GM23338 (cell line): ENCODE results near the gene RBM19. TPM values are rescaled to one million over a fixed set of nuclear protein-coding genes. Genes with fewer than 3 reads are reported as not detected.

Experiments
- ATAC-seq: fragments of 200-7000 bp; cut with Tn5 transposase; 3 replicates; pipeline ENCODE4 v1.9.1; 2020
- DNase-seq: peaks from one replicate; pipeline ENCODE4 v3.0.0-alpha.2; 2015; ENCODE audit warnings: low spot score
- H2AFZ ChIP-seq: fragments of 200-600 bp; sonication (generic); 2 replicates; pipeline ENCODE4 v1.8.0; 2016; ENCODE audit warnings: antibody characterized with exemption, mild to moderate bottlenecking, moderate library complexity
- H3F3A ChIP-seq: fragments of 200-600 bp; sonication (generic); replicated peaks from 2 replicates; pipeline ENCODE4 v1.8.0; 2017; ENCODE audit warnings: antibody characterized with exemption, mixed run types, low read depth
- H3K27ac ChIP-seq: fragments of 200-600 bp; sonication (generic); 2 replicates; pipeline ENCODE4 v1.6.1; 2016; ENCODE audit warnings: low read depth
- H3K27me3 ChIP-seq: fragments of 200-600 bp; sonication (generic); 2 replicates; pipeline ENCODE4 v1.8.0; 2016; ENCODE audit warnings: mild to moderate bottlenecking, mixed run types, moderate library complexity; ENCODE audit not compliant: insufficient read depth
- H3K36me3 ChIP-seq: fragments of 200-600 bp; sonication (generic); 2 replicates; pipeline ENCODE4 v1.8.0; 2016; ENCODE audit warnings: mild to moderate bottlenecking; ENCODE audit not compliant: insufficient read depth
- H3K4me1 ChIP-seq: fragments of 200-600 bp; sonication (generic); 2 replicates; pipeline ENCODE4 v1.8.0; 2016; ENCODE audit warnings: mild to moderate bottlenecking, moderate library complexity; ENCODE audit not compliant: insufficient read depth
- H3K4me2 ChIP-seq: fragments of 200-600 bp; sonication (generic); 2 replicates; pipeline ENCODE4 v1.7.1; 2017; ENCODE audit warnings: mixed run types
- H3K4me3 ChIP-seq: fragments of 200-600 bp; sonication (generic); 2 replicates; pipeline ENCODE4 v1.6.1; 2016; ENCODE audit warnings: mixed run types
- H3K79me2 ChIP-seq: fragments of 200-600 bp; sonication (generic); replicated peaks from 2 replicates; pipeline ENCODE4 v1.8.0; 2017; ENCODE audit warnings: mild to moderate bottlenecking; ENCODE audit not compliant: insufficient read depth
- H3K9me2 ChIP-seq: fragments of 200-600 bp; sonication (generic); 2 replicates; pipeline ENCODE4 v1.8.0; 2017; ENCODE audit not compliant: insufficient read depth
- H4K20me1 ChIP-seq: fragments of 200-600 bp; sonication (generic); replicated peaks from 2 replicates; pipeline ENCODE4 v1.8.0; 2017; ENCODE audit warnings: mild to moderate bottlenecking; ENCODE audit not compliant: insufficient read depth
- H3K27ac Mint-ChIP-seq: 2 replicates; pipeline ENCODE4 v1.8.0; 2020; ENCODE audit warnings: inconsistent platforms, mild to moderate bottlenecking, moderate library complexity, mixed read lengths
- H3K27me3 Mint-ChIP-seq: 3 replicates; pipeline ENCODE4 v1.8.0; 2022; ENCODE audit warnings: low read depth, mild to moderate bottlenecking, moderate library complexity, mixed read lengths, inconsistent platforms; ENCODE audit not compliant: insufficient read depth, poor library complexity
- H3K36me3 Mint-ChIP-seq: 3 replicates; pipeline ENCODE4 v1.8.0; 2021; ENCODE audit warnings: low read depth, mild to moderate bottlenecking, inconsistent platforms, moderate library complexity, mixed read lengths
- H3K4me1 Mint-ChIP-seq: 3 replicates; pipeline ENCODE4 v1.8.0; 2020; ENCODE audit warnings: mild to moderate bottlenecking, inconsistent platforms, mixed read lengths
- H3K4me3 Mint-ChIP-seq: 3 replicates; pipeline ENCODE4 v1.8.0; 2021; ENCODE audit warnings: moderate library complexity, mild to moderate bottlenecking, inconsistent platforms, mixed read lengths
- H3K9me3 Mint-ChIP-seq: 3 replicates; pipeline ENCODE4 v1.8.0; 2020; ENCODE audit warnings: moderate library complexity, mild to moderate bottlenecking, inconsistent platforms, mixed read lengths
- EZH2phosphoT487 ChIP-seq: fragments of 200-600 bp; sonication (generic); IDR thresholded peaks from one replicate; pipeline ENCODE4 v1.8.1; 2018; ENCODE audit warnings: antibody characterized with exemption; ENCODE audit not compliant: unreplicated experiment
- NANOG ChIP-seq: IDR thresholded peaks from 2 replicates; pipeline ENCODE4 v1.6.1; 2016; ENCODE audit warnings: antibody characterized with exemption, borderline replicate concordance
- POLR2AphosphoS5 ChIP-seq: IDR thresholded peaks from 2 replicates; pipeline ENCODE4 v1.6.1; 2016; ENCODE audit warnings: antibody characterized with exemption, low read depth
- STAT1 ChIP-seq: IDR thresholded peaks from one replicate; pipeline ENCODE4 v1.6.1; 2016; ENCODE audit warnings: antibody characterized with exemption; ENCODE audit not compliant: unreplicated experiment
- ZNF331 ChIP-seq: fragments of 250-450 bp; sonication (Bioruptor Pico); IDR thresholded peaks from 2 replicates; pipeline ENCODE4 v1.5.0; 2020; ENCODE audit warnings: low read depth, mild to moderate bottlenecking, moderate library complexity
- polyA plus RNA-seq: library from polyadenylated mRNA; unstranded; fragments of >200 nt; fragmentation: Nextera tagmentation; extraction: Ambion mirVana; gene quantifications from 2 replicates; pipeline ENCODE4 v1.2.1, GENCODE V29; 2016
- total RNA-seq: library from RNA; depleted of rRNA; stranded (reverse); fragments of >200 nt; shearing (Covaris generic); gene quantifications from 2 replicates; pipeline ENCODE4 v1.2.3, GENCODE V29; 2014
- TF ChIP-seq, protein P1 (sequence below), 2 experiments: fragments of 200-600 bp in 1 of 2; sonication (generic) in 1 of 2; conservative IDR thresholded peaks; 2 replicates each; pipeline versions ENCODE4 v1.5.1 to v1.6.1; 2016 to 2017; ENCODE audit warnings: antibody characterized with exemption in 2 of 2, low read depth in 2 of 2, mild to moderate bottlenecking in 2 of 2, moderate library complexity in 1 of 2
- TF ChIP-seq, protein P2 (sequence below): IDR thresholded peaks from 2 replicates; pipeline ENCODE4 v1.6.1; 2016; ENCODE audit warnings: antibody characterized with exemption
- TF ChIP-seq, protein P3 (sequence below): IDR thresholded peaks from one replicate; pipeline ENCODE4 v1.6.1; 2018; ENCODE audit warnings: antibody characterized with exemption; ENCODE audit not compliant: unreplicated experiment

The RBM19 gene
- total and polyA plus RNA-seq, 2 experiments from 2014 or later, result 43.4 to 56.7 TPM

DNA sequence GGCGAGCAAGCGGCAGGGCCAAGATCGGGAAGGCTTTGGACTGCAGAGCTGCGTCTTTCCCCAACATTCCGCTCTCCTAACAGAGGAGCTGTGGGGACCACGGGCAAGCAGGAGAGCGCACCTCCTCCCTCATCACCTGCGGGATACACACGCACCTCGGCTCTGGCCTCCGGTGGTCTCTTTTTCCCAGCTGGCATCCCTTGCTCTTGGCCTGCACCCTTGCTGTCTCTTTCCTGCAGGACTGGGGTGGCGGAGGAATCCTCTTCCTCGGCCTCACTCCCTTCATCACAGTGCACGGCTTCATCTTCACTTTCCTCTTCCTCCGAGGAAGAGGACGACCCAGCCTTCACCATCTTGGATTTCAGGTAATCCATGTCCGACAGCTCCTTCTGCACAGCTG, 8.5 kb downstream of the RBM19 start (continued):
- no peak for TF ChIP-seq POLR2AphosphoS5
- TF ChIP-seq, protein P1, sequence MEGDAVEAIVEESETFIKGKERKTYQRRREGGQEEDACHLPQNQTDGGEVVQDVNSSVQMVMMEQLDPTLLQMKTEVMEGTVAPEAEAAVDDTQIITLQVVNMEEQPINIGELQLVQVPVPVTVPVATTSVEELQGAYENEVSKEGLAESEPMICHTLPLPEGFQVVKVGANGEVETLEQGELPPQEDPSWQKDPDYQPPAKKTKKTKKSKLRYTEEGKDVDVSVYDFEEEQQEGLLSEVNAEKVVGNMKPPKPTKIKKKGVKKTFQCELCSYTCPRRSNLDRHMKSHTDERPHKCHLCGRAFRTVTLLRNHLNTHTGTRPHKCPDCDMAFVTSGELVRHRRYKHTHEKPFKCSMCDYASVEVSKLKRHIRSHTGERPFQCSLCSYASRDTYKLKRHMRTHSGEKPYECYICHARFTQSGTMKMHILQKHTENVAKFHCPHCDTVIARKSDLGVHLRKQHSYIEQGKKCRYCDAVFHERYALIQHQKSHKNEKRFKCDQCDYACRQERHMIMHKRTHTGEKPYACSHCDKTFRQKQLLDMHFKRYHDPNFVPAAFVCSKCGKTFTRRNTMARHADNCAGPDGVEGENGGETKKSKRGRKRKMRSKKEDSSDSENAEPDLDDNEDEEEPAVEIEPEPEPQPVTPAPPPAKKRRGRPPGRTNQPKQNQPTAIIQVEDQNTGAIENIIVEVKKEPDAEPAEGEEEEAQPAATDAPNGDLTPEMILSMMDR (conservative IDR thresholded peaks at IDR 0.05; ENCODE audit: low read depth in 2 of 2), result no peak
- TF ChIP-seq ZNF331 (CRISPR knock-in tag), result no peak
- TF ChIP-seq STAT1, result no peak
- no peak for TF ChIP-seq EZH2phosphoT487
- TF ChIP-seq, protein P2, sequence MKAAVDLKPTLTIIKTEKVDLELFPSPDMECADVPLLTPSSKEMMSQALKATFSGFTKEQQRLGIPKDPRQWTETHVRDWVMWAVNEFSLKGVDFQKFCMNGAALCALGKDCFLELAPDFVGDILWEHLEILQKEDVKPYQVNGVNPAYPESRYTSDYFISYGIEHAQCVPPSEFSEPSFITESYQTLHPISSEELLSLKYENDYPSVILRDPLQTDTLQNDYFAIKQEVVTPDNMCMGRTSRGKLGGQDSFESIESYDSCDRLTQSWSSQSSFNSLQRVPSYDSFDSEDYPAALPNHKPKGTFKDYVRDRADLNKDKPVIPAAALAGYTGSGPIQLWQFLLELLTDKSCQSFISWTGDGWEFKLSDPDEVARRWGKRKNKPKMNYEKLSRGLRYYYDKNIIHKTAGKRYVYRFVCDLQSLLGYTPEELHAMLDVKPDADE, result no peak

DNA sequence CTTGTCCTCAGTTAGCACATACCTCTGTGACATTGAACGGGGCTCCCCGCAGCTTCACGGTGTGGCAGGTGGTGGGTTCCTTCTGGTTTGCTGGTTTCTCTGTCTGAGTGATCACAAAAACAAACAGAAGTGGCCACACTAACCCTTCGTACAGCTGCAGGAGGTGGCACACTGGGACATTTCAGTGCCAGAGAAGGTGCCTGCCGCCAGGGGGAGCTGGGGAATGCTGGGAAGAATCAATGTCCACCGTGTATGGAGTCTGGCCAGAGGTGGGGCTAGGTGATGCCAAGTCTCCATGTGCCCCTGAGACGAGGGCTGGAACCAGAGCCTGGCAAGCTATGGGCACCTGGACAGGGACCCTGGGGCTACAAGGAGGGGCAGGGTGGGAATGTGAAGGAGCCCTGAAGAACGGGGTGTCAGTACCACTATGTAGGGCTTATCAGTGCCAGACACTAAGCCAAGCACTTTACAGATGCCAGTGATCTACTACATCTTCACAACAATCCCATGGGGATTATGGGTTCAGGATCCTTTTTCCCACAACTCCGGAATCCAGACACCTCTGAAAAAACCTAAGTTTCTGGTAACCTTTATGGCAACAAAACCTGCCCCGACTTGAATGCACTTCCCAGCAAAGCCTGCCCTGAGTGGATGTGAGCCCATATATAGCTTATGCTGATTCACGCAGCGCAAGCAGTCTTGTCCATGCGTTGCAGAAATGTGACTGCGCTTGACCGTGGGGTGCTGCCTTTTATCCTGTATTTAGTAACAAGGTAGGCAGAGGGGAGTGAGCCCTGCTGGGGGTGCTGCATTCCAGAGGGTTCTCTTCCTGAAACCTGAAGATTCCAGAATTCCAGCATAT, 10.8 kb downstream of the RBM19 start:
- Histone ChIP-seq H3K27me3 (no peaks in the 10 kb centered on the region), H3K9me2 (no peaks in the 10 kb centered on the region), H3K79me2 (no peaks in the 10 kb centered on the region), H2AFZ (no peak overlapping the region), H3F3A (no peaks in the 10 kb centered on the region), H3K4me1 (no peaks in the 10 kb centered on the region), H3K4me2 (no peak overlapping the region), H3K36me3 (peaks cover 36% of the 10 kb centered on the region), H3K27ac (no peak overlapping the region), H4K20me1 (0 out of 2 replicates have a peak, but pooled peaks cover 5% of the 10 kb centered on the region), H3K4me3 (no peak overlapping the region)
- Mint-ChIP-seq H3K4me3 (no peak overlapping the region), H3K27me3 (peaks cover 2% of the 10 kb centered on the region), H3K36me3 (peaks cover 69% of the 10 kb centered on the region), H3K4me1 (no peaks in the 10 kb centered on the region), H3K27ac (0 out of 2 replicates have a peak overlapping the region, but pooled peaks have one; percentile 36), H3K9me3 (no peaks in the 10 kb centered on the region; the same call in 2 of the 3 replicates)
- DNase-seq (peak; percentile 69), ATAC-seq (peak; percentile 92)
- TF ChIP-seq, protein P3, sequence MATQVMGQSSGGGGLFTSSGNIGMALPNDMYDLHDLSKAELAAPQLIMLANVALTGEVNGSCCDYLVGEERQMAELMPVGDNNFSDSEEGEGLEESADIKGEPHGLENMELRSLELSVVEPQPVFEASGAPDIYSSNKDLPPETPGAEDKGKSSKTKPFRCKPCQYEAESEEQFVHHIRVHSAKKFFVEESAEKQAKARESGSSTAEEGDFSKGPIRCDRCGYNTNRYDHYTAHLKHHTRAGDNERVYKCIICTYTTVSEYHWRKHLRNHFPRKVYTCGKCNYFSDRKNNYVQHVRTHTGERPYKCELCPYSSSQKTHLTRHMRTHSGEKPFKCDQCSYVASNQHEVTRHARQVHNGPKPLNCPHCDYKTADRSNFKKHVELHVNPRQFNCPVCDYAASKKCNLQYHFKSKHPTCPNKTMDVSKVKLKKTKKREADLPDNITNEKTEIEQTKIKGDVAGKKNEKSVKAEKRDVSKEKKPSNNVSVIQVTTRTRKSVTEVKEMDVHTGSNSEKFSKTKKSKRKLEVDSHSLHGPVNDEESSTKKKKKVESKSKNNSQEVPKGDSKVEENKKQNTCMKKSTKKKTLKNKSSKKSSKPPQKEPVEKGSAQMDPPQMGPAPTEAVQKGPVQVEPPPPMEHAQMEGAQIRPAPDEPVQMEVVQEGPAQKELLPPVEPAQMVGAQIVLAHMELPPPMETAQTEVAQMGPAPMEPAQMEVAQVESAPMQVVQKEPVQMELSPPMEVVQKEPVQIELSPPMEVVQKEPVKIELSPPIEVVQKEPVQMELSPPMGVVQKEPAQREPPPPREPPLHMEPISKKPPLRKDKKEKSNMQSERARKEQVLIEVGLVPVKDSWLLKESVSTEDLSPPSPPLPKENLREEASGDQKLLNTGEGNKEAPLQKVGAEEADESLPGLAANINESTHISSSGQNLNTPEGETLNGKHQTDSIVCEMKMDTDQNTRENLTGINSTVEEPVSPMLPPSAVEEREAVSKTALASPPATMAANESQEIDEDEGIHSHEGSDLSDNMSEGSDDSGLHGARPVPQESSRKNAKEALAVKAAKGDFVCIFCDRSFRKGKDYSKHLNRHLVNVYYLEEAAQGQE, result no peak
- no peak for TF ChIP-seq POLR2AphosphoS5
- TF ChIP-seq NANOG, result no peak
- TF ChIP-seq, protein P1 (conservative IDR thresholded peaks at IDR 0.05; ENCODE audit: low read depth in 2 of 2), result peak; percentile 63 to 75
